MM.1S (cell line): ENCODE results near the gene SCP2.

Experiments
- CTCF ChIP-seq: fragments of 300-600 bp; sonication (generic); IDR thresholded peaks from 2 replicates; pipeline ENCODE4 v1.5.1; 2016; ENCODE audit warnings: antibody characterized with exemption, low read length, mixed read lengths
- EZH2 ChIP-seq: fragments of 300-600 bp; sonication (generic); optimal IDR thresholded peaks from 2 replicates; pipeline ENCODE3; 2017; ENCODE audit warnings: low read depth, mild to moderate bottlenecking, antibody characterized with exemption, low read length, mixed read lengths

- TF ChIP-seq CTCF (no peak), EZH2 (no peak)
Observed at GRCh38 chr1:52906135-52906603, 20.9 kb upstream of the SCP2 start.
